ENCODE data around the gene CYP46A1.

Gene CYP46A1

GRCh38 chr14:99689266-99690236, 5.5 kb downstream of the CYP46A1 start:
- DNase-seq (ENCODE audit: low read depth): no peak

- no peak for DNase-seq (ENCODE audit: low read depth)
These were observed 6.5 kb downstream of the CYP46A1 start for GRCh38 chr14:99690636-99691035.

GRCh38 chr14:99691111-99691885, 7.2 kb downstream of the CYP46A1 start:
- DNase-seq (ENCODE audit: low read depth): no peak

GRCh38 chr14:99693918-99694317, 9.8 kb downstream of the CYP46A1 start:
- no peak for DNase-seq (ENCODE audit: low read depth)

GRCh38 chr14:99696929-99697328, 12.8 kb downstream of the CYP46A1 start:
- no peak for DNase-seq (ENCODE audit: low read depth)

GRCh38 chr14:99698236-99698635, 14.1 kb downstream of the CYP46A1 start:
- no peak for DNase-seq (ENCODE audit: low read depth)

GRCh38 chr14:99698642-99699041, 14.5 kb downstream of the CYP46A1 start:
- no peak for DNase-seq (ENCODE audit: low read depth)

GRCh38 chr14:99699085-99699760, 15.1 kb downstream of the CYP46A1 start:
- no peak for DNase-seq (ENCODE audit: low read depth)

- no peak for DNase-seq (ENCODE audit: low read depth)
These were observed 15.8 kb downstream of the CYP46A1 start for GRCh38 chr14:99699861-99700260.

GRCh38 chr14:99700379-99700778, 16.3 kb downstream of the CYP46A1 start:
- no peak for DNase-seq (ENCODE audit: low read depth)

GRCh38 chr14:99701260-99701659, 17.2 kb downstream of the CYP46A1 start:
- no peak for DNase-seq (ENCODE audit: low read depth)

- DNase-seq (ENCODE audit: low read depth): no peak
These were observed 18.0 kb downstream of the CYP46A1 start for GRCh38 chr14:99702115-99702514.

GRCh38 chr14:99703381-99703780, 19.3 kb downstream of the CYP46A1 start:
- DNase-seq (ENCODE audit: low read depth): no peak

- no peak for DNase-seq (ENCODE audit: low read depth)
These were observed 19.9 kb downstream of the CYP46A1 start for GRCh38 chr14:99704037-99704436.

GRCh38 chr14:99706107-99706900, 22.2 kb downstream of the CYP46A1 start:
- DNase-seq (ENCODE audit: low read depth): no peak

- no peak for DNase-seq (ENCODE audit: low read depth)
These were observed 23.3 kb downstream of the CYP46A1 start for GRCh38 chr14:99707420-99707819.

GRCh38 chr14:99707921-99708320, 23.8 kb downstream of the CYP46A1 start:
- DNase-seq (ENCODE audit: low read depth): no peak

GRCh38 chr14:99708449-99708848, 24.4 kb downstream of the CYP46A1 start:
- no peak for DNase-seq (ENCODE audit: low read depth)

GRCh38 chr14:99713972-99714371, 29.9 kb downstream of the CYP46A1 start:
- DNase-seq (ENCODE audit: low read depth): no peak

- no peak for DNase-seq (ENCODE audit: low read depth)
These were observed 31.3 kb downstream of the CYP46A1 start for GRCh38 chr14:99715266-99716000.
